GM12801 (cell line): ENCODE measurements around the gene ZNF618.

Experiments used
- TF ChIP-seq, protein P1 (sequence below): IDR thresholded peaks from one replicate; pipeline ENCODE4 v1.5.1; 2011; ENCODE audit warnings: control low read depth; ENCODE audit not compliant: insufficient read length; ENCODE audit errors: extremely low read depth

The ZNF618 gene

DNA sequence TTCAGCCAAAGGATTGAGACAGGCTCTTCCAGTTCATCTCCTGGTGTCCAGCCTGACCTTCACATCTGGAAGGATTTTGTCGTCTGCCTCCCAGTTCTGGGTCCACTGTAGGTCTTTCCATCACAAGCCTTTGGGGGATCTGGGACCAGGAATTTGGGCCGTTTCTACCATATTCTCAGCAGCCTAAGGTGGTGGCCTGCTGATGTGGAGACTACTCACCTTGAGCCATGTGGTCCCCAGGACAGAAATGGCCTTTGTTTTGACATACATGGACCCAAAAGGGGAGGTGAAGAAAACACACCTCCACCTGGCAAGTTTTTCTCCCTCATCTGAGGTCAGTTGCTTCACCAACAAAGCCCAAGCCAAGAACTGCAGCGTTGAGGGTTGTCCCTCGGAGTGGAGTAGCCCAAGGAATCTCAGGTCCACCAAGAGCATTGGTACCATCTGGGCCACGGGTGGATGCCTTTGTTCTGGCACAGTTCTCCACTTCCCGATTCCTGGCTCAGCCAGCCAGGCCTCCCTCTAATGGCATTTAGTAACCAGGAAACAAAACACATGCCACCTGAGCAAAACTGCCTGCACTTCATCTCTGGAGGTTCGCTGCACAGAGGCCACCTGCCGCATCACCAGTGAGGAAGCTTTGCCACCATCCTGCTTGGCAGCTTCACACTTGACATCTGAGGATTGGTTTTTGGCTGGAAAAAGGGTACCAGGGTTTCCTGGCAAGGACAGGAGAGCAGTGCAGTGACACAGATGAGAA lies 177.3 kb downstream of the ZNF618 start:
- TF ChIP-seq, protein P1, sequence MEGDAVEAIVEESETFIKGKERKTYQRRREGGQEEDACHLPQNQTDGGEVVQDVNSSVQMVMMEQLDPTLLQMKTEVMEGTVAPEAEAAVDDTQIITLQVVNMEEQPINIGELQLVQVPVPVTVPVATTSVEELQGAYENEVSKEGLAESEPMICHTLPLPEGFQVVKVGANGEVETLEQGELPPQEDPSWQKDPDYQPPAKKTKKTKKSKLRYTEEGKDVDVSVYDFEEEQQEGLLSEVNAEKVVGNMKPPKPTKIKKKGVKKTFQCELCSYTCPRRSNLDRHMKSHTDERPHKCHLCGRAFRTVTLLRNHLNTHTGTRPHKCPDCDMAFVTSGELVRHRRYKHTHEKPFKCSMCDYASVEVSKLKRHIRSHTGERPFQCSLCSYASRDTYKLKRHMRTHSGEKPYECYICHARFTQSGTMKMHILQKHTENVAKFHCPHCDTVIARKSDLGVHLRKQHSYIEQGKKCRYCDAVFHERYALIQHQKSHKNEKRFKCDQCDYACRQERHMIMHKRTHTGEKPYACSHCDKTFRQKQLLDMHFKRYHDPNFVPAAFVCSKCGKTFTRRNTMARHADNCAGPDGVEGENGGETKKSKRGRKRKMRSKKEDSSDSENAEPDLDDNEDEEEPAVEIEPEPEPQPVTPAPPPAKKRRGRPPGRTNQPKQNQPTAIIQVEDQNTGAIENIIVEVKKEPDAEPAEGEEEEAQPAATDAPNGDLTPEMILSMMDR, result no peak

DNA sequence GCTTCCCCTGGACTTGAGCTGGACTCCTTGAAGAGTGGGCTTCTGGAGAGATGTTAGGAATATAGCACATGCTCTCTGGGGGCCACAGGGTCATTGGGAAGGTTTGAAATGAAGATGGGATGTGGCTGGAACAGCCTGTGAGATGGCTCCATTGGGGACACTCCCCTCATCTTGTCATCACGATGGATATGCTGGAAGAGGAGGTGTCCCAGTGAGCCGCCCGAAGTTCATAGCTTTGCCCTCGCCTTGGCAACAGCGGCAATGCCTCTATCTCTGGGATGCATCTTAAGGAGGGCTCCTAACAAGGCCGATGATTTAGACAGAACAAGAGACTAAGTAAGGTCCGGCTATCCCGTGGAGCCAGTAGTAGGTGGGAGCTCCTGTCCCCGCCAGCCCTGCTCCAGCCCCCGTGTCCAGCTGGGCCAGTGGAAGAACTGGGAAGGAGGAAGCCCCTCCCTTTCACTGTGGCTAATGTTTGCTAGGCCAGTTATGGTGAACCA lies 178.1 kb downstream of the ZNF618 start:
- TF ChIP-seq, protein P1, result no peak

DNA sequence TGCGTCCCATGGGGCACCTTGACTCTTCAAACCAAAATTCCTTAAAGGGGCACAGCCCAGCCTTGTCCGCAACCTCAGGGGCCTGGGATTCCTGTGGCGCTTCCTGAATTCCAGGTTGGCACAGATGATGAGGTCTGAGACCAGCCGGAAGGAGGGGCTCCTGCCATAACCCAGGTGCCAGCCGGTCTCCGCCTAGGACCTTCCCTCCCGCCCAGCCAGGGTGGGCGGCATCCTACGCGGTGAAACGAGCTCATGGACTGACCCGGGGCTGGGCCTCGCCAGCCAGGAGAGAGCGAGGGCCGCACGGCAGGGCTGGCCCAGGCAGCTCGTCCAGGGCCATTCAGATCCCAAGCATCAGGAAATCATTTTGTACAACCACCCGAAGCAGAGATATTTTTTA lies 179.0 kb downstream of the ZNF618 start:
- TF ChIP-seq, protein P1, result no peak

DNA sequence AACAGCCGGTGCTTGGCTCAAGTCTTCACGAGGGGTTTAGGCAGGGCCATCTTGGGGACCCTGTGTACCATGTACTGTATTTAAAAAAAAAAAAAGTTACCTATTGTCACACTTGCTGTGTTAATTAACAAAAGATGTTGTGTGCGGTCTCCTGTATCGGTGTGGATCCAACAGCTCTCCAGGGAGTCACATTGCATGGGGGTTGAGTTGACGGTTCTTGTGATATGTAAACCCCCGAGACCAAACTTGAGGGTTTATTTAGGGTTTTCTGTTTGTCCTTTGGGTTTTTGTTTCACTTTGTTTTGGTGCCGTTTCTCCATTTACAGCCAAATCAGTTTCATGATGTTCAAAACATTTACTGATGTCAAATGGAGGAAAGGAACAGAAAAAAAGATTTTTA lies 179.8 kb downstream of the ZNF618 start:
- TF ChIP-seq, protein P1, result no peak

DNA sequence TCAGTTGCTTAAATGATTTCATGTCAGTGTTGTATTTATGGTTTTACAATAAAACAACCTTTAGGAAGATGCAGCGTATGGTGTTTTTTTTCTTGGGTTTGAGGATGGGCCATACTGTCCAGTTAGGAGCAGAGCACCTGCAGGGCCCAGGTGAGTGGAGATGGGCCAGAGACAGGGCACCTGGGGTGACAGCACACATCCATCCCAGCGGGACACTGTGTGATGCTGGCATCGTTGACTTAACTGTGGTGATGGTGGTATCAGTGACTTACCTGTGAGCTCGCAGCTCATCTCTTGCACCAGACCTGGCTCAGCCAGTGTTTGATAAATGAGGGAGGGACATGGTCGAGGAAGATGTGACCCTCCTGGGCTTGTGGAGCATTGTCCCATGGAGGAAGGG lies 180.4 kb downstream of the ZNF618 start:
- TF ChIP-seq, protein P1, result no peak

DNA sequence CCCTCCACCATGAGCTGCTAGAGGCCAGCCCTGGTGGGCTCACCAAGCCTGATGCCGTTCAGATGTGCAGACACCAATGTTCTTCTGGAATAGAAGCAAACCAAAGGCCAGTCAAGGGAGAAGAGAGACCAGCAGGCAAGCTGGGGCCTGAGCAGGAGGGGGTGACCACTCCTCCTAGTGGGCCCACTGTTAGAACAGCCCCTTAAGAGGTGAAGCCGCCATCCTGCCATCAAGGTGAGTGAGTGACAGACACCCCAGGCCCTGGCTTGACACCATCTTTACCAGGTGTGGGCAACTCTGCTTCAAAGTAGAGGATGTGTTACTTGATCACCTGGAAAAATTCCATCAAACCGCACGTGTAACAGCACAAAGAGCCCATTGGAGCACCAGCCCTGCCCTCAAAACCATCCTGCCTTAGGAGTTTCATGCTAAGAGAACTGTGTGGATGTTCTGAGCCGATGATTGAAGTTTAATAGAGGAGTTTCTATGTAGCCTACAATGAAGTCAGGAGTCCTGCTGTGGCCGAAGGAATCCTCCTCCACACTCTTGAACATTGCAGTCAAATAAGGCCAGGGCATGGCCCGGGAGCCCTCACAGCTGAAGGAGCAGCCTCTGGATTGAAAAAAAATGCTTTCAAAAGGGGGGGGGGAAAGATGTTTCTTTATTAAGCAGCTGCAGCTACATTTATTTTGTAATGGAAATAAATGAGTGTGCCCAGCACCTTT lies 181.2 kb downstream of the ZNF618 start:
- TF ChIP-seq, protein P1, result no peak

DNA sequence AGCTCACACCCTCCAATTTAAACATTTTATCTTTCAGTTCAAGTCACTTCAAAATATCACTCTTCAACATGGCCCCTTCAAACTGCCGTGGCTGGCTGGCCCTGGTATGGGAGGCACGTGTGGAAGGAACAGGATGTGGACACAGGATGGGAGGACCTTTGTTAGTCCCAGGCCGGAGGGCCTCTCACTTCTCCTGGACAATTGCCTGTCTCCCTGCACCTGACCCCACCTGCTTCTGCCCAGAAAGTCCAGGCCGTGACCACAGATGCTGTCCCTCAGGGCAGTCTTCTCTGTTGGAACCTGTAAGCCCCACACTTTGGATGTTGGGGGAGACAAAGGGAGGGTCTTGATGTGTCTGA lies 182.6 kb downstream of the ZNF618 start:
- TF ChIP-seq, protein P1, result no peak
